HepG2 (cell line): ENCODE measurements around the gene TMX2. TPM values are rescaled to one million over a fixed set of nuclear protein-coding genes. Genes with fewer than 3 reads are reported as not detected.
A peak's percentile ranks its signal among the peaks of the same experiment; 100 is the strongest.

Experiments
- ARNT ChIP-seq: fragments of 450-650 bp; IDR thresholded peaks from 2 replicates; pipeline ENCODE4 v1.6.1; 2017
- ATAD3A ChIP-seq: sonication (generic); formaldehyde crosslinking; IDR thresholded peaks from 2 replicates; pipeline ENCODE4 v1.4.0; 2020; ENCODE audit warnings: missing genetic modification reagents
- BRD4 ChIP-seq: sonication (generic); formaldehyde crosslinking; IDR thresholded peaks from 2 replicates; pipeline ENCODE4 v1.4.0; 2020; ENCODE audit warnings: missing genetic modification reagents
- ELF3 ChIP-seq: IDR thresholded peaks from 2 replicates; pipeline ENCODE4 v1.6.1; 2016; ENCODE audit warnings: missing genetic modification reagents, missing compliant biosample characterization
- ESRRA ChIP-seq: sonication (generic); formaldehyde crosslinking; IDR thresholded peaks from 2 replicates; pipeline ENCODE4 v1.5.1; 2020; ENCODE audit warnings: mild to moderate bottlenecking, low read depth, missing genetic modification reagents
- GFI1 ChIP-seq: sonication (generic); formaldehyde crosslinking; IDR thresholded peaks from 2 replicates; pipeline ENCODE4 v1.5.0; 2020; ENCODE audit warnings: missing genetic modification reagents, mild to moderate bottlenecking, borderline replicate concordance
- HDAC6 ChIP-seq: fragments of 200-600 bp; sonication (generic); IDR thresholded peaks from 2 replicates; pipeline ENCODE4 v1.7.0; 2017; ENCODE audit warnings: mild to moderate bottlenecking, antibody characterized with exemption, low read length, low read depth
- HNF4G ChIP-seq, 2 experiments: sonication (generic) in 1 of 2; formaldehyde crosslinking in 1 of 2; IDR thresholded peaks; 2 replicates each; pipeline versions ENCODE4 v1.4.0 to v1.6.1; 2011 to 2020; ENCODE audit warnings: borderline replicate concordance in 2 of 2, low read depth in 2 of 2, mild to moderate bottlenecking in 2 of 2, low read length in 1 of 2, missing genetic modification reagents in 1 of 2, moderate library complexity in 1 of 2
- ISL2 ChIP-seq: sonication (generic); formaldehyde crosslinking; IDR thresholded peaks from 2 replicates; pipeline ENCODE4 v1.5.0; 2020; ENCODE audit warnings: missing genetic modification reagents
- ISX ChIP-seq: sonication (generic); formaldehyde crosslinking; conservative IDR thresholded peaks from 2 replicates; pipeline ENCODE4 v1.5.0; 2020; ENCODE audit warnings: missing genetic modification reagents
- MEIS2 ChIP-seq: sonication (generic); formaldehyde crosslinking; IDR thresholded peaks from 2 replicates; pipeline ENCODE4 v1.9.0; 2021; ENCODE audit warnings: mild to moderate bottlenecking, missing genetic modification reagents
- NR2C2 ChIP-seq: sonication (generic); formaldehyde crosslinking; IDR thresholded peaks from 2 replicates; pipeline ENCODE4 v1.4.0; 2020; ENCODE audit warnings: missing genetic modification reagents, mild to moderate bottlenecking, moderate library complexity, borderline replicate concordance
- SAP130 ChIP-seq: IDR thresholded peaks from 2 replicates; pipeline ENCODE4 v1.6.1; 2016; ENCODE audit warnings: low read depth
- SIN3A ChIP-seq: IDR thresholded peaks from 2 replicates; pipeline ENCODE4 v1.6.1; 2011; ENCODE audit warnings: low read depth, mild to moderate bottlenecking, control low read depth, low read length, borderline replicate concordance
- SRSF9 ChIP-seq: fragments of 200-400 bp; formaldehyde crosslinking; IDR thresholded peaks from 2 replicates; pipeline ENCODE4 v1.6.1; 2018; ENCODE audit warnings: borderline replicate concordance, mild to moderate bottlenecking, low read depth, low read length; ENCODE audit not compliant: insufficient read depth, poor library complexity, severe bottlenecking
- ZNF33A ChIP-seq: sonication (generic); formaldehyde crosslinking; IDR thresholded peaks from 2 replicates; pipeline ENCODE4 v1.5.1; 2020; ENCODE audit warnings: missing genetic modification reagents, mild to moderate bottlenecking, moderate library complexity, borderline replicate concordance
- ZNF354B ChIP-seq: sonication (generic); formaldehyde crosslinking; IDR thresholded peaks from 2 replicates; pipeline ENCODE4 v1.8.0; 2022; ENCODE audit warnings: mild to moderate bottlenecking, missing genetic modification reagents
- ZNF746 ChIP-seq: sonication (generic); formaldehyde crosslinking; IDR thresholded peaks from 2 replicates; pipeline ENCODE4 v1.8.0; 2022; ENCODE audit warnings: mild to moderate bottlenecking, missing genetic modification reagents
- ZNF747 ChIP-seq: sonication (generic); formaldehyde crosslinking; IDR thresholded peaks from 2 replicates; pipeline ENCODE4 v1.8.1; 2023; ENCODE audit warnings: missing genetic modification reagents, mild to moderate bottlenecking, borderline replicate concordance
- ZSCAN31 ChIP-seq: sonication (generic); formaldehyde crosslinking; IDR thresholded peaks from 2 replicates; pipeline ENCODE4 v1.5.0; 2020; ENCODE audit warnings: low read depth, mild to moderate bottlenecking, missing genetic modification reagents
- polyA plus RNA-seq, 8 experiments: library from polyadenylated mRNA; depleted of rRNA in 3 of 8; stranded (reverse) in 7 of 8; unstranded in 1 of 8; fragments of >200 nt; fragmentation: Illumina TruSeq in 4 of 8; extraction: Trizol in 4 of 8; gene quantifications; 2 replicates each; pipeline versions ENCODE4 v1.2.1 to v1.2.3, GENCODE V29; 2011 to 2016; ENCODE audit warnings: low read depth in 4 of 8, missing spikeins in 1 of 8, mixed read lengths in 1 of 8; ENCODE audit not compliant: insufficient read depth in 1 of 8
- total RNA-seq, 5 experiments: library from RNA; depleted of rRNA; stranded (reverse); fragments of >200 nt; fragmentation: Illumina TruSeq; extraction: Trizol; gene quantifications; 2 replicates each; pipeline ENCODE4 v1.2.3, GENCODE V29; 2016; ENCODE audit warnings: low read depth in 1 of 5
- TF ChIP-seq, protein P1 (sequence below): sonication (generic); formaldehyde crosslinking; conservative IDR thresholded peaks from 2 replicates; pipeline ENCODE4 v1.8.1; 2023; ENCODE audit warnings: missing genetic modification reagents
- TF ChIP-seq, protein P2 (sequence below): IDR thresholded peaks from 2 replicates; pipeline ENCODE4 v1.6.1; 2016
- TF ChIP-seq, protein P3 (sequence below): sonication (generic); formaldehyde crosslinking; IDR thresholded peaks from 2 replicates; pipeline ENCODE4 v1.8.0; 2022; ENCODE audit warnings: missing genetic modification reagents, mild to moderate bottlenecking, moderate library complexity, borderline replicate concordance
- TF ChIP-seq, protein P4 (sequence below): sonication (generic); formaldehyde crosslinking; IDR thresholded peaks from 2 replicates; pipeline ENCODE4 v1.8.1; 2023; ENCODE audit warnings: mild to moderate bottlenecking, missing genetic modification reagents

TMX2 gene
- total and polyA plus RNA-seq, 2 of the 13 experiments (the other 11 are each of a cell fraction or from before 2014, with no cell fraction given): 84.5 to 129 TPM

DNA sequence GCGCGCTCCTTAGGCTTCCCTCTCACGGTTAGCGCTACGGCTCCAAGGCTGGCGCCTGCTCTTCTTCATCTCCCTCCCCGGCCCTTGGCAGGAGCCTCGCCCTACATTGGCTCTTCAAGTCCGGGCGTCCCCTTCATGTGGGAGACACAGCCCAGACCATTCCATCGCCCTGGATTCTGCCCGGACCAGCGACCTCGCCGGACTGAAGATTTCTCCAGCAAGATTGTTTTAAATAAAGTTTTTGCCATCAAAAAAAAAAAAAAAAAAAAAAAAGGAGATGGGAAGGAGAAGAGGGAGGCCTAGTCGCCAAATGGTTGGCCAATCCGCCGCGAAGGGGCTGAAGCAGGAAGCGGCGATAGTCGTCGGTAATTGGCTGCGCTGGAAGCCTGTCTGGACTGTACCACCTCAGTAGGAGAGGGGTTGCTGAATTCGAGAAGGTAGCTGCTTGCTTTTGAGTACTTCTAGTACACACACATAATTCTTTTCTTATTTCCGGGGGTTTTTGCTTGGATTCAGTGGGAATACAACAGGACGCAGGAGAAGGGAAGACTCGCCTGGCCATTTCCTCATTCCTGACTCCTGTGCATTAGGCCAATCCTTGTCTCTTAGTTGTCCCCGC, 45.2 kb upstream of the TMX2 start (continued):
- TF ChIP-seq, protein P1, sequence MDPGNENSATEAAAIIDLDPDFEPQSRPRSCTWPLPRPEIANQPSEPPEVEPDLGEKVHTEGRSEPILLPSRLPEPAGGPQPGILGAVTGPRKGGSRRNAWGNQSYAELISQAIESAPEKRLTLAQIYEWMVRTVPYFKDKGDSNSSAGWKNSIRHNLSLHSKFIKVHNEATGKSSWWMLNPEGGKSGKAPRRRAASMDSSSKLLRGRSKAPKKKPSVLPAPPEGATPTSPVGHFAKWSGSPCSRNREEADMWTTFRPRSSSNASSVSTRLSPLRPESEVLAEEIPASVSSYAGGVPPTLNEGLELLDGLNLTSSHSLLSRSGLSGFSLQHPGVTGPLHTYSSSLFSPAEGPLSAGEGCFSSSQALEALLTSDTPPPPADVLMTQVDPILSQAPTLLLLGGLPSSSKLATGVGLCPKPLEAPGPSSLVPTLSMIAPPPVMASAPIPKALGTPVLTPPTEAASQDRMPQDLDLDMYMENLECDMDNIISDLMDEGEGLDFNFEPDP (CRISPR knock-in tag): no peak
- TF ChIP-seq ZNF354B (no peak), SAP130 (CRISPR knock-in tag) (peak; percentile 23), ATAD3A (no peak), SIN3A (peak; percentile 56; the same call in 1 of the 2 replicates), ELF3 (CRISPR knock-in tag) (peak; percentile 91), ZSCAN31 (peak; percentile 29), ISX (CRISPR knock-in tag) (no peak; the same call in 1 of the 2 replicates), ESRRA (CRISPR knock-in tag) (no peak), SRSF9 (no peak), GFI1 (CRISPR knock-in tag) (0 out of 2 replicates have a peak, but pooled peaks have one; percentile 46), ZNF747 (CRISPR knock-in tag) (peak; percentile 20; the same call in 1 of the 2 replicates), ARNT (no peak), BRD4 (CRISPR knock-in tag) (no peak), NR2C2 (CRISPR knock-in tag) (no peak), MEIS2 (CRISPR knock-in tag) (no peak; the same call in 1 of the 2 replicates), ZNF746 (0 out of 2 replicates have a peak, but pooled peaks have one; percentile 38), ISL2 (peak; percentile 66; the same call in 1 of the 2 replicates), ZNF33A (no peak), HDAC6 (no peak), HNF4G (IDR thresholded peaks at IDR 0.05; ENCODE audit: borderline replicate concordance, low read depth, low read length) (no peak), HNF4G (CRISPR knock-in tag; IDR thresholded peaks at IDR 0.05; ENCODE audit: borderline replicate concordance, low read depth) (no peak)
- TF ChIP-seq, protein P2, sequence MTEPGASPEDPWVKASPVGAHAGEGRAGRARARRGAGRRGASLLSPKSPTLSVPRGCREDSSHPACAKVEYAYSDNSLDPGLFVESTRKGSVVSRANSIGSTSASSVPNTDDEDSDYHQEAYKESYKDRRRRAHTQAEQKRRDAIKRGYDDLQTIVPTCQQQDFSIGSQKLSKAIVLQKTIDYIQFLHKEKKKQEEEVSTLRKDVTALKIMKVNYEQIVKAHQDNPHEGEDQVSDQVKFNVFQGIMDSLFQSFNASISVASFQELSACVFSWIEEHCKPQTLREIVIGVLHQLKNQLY (CRISPR knock-in tag): no peak
- TF ChIP-seq, protein P3, sequence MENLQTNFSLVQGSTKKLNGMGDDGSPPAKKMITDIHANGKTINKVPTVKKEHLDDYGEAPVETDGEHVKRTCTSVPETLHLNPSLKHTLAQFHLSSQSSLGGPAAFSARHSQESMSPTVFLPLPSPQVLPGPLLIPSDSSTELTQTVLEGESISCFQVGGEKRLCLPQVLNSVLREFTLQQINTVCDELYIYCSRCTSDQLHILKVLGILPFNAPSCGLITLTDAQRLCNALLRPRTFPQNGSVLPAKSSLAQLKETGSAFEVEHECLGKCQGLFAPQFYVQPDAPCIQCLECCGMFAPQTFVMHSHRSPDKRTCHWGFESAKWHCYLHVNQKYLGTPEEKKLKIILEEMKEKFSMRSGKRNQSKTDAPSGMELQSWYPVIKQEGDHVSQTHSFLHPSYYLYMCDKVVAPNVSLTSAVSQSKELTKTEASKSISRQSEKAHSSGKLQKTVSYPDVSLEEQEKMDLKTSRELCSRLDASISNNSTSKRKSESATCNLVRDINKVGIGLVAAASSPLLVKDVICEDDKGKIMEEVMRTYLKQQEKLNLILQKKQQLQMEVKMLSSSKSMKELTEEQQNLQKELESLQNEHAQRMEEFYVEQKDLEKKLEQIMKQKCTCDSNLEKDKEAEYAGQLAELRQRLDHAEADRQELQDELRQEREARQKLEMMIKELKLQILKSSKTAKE (CRISPR knock-in tag): no peak
- TF ChIP-seq, protein P4, sequence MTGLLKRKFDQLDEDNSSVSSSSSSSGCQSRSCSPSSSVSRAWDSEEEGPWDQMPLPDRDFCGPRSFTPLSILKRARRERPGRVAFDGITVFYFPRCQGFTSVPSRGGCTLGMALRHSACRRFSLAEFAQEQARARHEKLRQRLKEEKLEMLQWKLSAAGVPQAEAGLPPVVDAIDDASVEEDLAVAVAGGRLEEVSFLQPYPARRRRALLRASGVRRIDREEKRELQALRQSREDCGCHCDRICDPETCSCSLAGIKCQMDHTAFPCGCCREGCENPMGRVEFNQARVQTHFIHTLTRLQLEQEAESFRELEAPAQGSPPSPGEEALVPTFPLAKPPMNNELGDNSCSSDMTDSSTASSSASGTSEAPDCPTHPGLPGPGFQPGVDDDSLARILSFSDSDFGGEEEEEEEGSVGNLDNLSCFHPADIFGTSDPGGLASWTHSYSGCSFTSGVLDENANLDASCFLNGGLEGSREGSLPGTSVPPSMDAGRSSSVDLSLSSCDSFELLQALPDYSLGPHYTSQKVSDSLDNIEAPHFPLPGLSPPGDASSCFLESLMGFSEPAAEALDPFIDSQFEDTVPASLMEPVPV (CRISPR knock-in tag): no peak
